Activated T-helper 9 cell treated with anti-CD3 and anti-CD28 coated beads, Interleukin-2, amount 50 U/mL, for 16 hours (primary cell): Measurements from ENCODE around the gene OR6V1.
"Not testable (repeated sequence)": the region's sequence is repeated elsewhere in the genome, so short reads cannot be mapped to it uniquely, and the experiment has no call there.

Source experiments
- DNase-seq: peaks from one replicate; pipeline ENCODE4 v3.0.0-alpha.2; 2020; ENCODE audit warnings: low read depth

Gene OR6V1

DNA sequence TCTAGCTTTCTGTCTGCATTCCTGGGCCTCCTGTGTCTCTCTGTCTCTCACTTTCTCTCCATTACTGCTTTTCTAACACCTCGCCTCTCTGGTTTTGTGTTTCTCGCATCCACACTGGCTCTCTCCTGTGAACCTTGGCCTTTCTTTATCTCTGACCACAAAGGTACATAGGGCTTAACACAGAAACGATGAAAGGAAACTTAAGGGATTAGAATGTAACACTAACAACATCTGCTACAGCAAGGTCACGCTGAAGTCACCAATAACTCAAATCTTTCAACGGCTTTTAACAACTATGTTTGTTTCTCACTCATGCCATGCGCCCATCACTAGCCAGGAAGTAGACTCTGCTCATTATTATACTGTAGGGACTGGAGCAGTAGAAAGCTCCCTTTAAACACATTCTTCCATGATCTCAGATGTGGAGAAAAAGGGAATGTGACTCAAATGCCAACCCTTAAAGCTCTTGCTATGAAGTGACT is 9.3 kb upstream of the OR6V1 start:
- no peak for DNase-seq

DNA sequence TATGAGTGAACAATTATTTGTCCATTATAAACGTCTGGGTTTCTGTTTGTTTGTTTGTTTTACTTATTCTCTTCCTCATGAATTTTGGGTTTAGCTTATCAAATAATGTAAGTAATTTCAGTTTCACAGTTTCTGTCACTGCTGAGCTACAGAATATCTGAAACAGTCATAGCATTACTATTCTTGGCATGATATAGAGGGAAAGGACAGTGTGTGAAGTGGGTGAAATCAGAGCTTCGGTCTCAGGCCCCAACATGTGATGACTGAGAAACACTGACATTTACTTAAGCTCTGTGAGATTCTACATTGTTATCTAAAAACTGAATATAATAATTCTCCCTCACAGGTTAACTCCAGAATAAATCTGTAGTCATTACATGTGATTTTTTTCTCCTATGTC is 8.8 kb upstream of the OR6V1 start:
- no peak for DNase-seq

DNA sequence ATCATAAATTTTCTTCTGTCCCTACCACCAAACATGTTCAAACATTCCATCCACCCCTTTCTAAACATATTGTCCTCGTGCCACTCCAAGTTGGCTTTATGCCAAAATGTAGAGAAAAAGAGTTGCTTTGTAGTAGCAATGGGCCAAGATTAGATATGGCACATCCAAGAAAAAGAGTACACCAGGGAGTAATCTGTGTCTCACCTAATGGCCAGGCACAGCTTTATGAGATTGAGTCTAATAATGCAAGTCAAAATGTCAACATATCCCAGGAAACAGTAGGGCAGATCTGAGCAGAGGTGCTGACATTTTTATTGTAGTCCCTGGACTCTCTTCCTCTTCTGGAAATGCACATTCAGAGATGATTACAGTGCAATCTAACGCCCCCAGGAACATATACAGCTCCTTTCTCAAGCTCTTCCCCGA is 5.7 kb upstream of the OR6V1 start:
- DNase-seq, result no peak

GRCh38 chr7:143047326-143047725 is 4.8 kb upstream of the OR6V1 start:
- DNase-seq, result no peak

- DNase-seq, result no peak
Measured at GRCh38 chr7:143048827-143049226, 3.3 kb upstream of the OR6V1 start.

DNA sequence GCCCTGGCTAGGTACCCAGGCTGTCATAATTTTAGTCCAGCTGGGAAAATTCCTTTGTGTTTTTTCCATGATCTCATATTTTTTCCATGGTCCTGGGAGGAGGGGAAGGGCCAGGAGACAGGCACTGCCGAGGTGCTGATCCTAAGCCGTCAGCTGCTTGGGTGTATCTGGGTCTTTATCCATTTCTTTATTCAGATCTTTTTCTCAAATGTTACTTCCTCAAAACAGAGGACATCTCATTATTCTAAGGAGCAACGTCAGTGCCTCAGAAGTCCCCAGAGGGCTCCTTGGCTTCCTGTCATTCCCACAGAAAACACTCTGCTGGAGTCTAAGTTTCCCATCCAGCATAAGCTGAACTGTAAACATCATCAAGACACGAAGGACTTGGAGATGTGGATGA is 2.8 kb upstream of the OR6V1 start:
- no peak for DNase-seq

- DNase-seq, result no peak
Measured at GRCh38 chr7:143050931-143051330, 1.2 kb upstream of the OR6V1 start.

DNA sequence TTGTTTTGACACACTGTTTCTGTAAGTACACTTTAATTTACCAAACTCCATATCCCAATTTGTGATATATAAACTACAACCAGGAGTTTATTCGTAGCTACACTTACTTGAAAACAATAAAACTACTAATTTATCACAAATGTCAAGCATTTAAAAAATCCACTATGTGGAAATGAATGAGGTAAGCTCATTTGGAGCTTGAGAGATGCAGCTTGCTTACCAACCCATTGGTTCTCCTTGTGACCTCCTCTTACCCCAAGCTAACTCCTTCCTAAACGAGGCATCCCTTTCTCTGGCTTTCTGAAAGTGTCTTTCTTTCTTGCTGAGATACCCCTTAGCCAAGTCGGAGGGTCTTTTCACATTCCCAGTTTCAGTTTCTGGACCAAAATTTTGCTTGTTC is 2.5 kb downstream of the OR6V1 start:
- DNase-seq, result no peak

- DNase-seq, result no peak
Measured at GRCh38 chr7:143055754-143056153, 3.6 kb downstream of the OR6V1 start.

DNA sequence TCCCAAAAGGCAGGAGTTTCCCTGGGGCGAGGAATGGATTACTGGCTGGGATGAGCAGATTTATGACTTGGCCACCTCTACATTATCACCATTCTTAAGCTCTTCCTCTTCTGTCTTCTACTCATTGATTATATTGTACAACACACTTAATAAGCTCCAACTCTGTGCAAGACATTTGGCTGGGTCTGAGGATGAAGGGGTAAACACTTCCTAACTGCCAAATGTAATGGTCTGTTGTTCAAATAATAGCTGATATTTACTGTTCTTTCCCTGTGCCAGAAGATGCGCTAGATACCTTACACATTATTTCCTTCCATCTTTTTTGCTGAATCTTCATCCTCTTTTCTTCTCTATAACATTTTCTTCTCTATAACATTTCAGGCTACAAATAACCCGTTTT is 11.6 kb downstream of the OR6V1 start:
- no peak for DNase-seq

GRCh38 chr7:143068446-143068845 is 16.3 kb downstream of the OR6V1 start:
- no peak for DNase-seq

- DNase-seq, result no peak
Measured at GRCh38 chr7:143069912-143070500, 17.9 kb downstream of the OR6V1 start.

GRCh38 chr7:143073556-143073955 is 21.4 kb downstream of the OR6V1 start:
- DNase-seq, result no peak

GRCh38 chr7:143074141-143074540 is 22.0 kb downstream of the OR6V1 start:
- no peak for DNase-seq

- no peak for DNase-seq
Measured at GRCh38 chr7:143085109-143085508, 33.0 kb downstream of the OR6V1 start.

DNA sequence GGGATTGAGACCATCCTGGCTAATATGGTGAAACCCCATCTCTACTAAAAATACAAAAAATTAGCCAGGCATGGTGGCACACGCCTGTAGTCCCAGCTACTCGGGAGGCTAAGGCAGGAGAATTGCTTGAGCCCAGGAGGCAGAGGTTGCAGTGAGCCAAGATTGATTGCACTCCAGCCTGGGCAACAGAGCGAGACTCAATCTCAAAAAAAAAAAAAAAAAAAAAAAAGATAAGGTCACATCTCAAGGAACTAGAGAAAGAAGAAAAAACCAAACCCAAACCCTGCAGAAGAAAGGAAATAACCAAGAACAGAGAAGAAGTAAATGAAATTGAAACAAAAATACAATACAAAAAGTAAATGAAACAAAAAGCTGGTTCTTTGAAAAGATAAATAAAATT is 33.5 kb downstream of the OR6V1 start:
- not testable (repeated sequence) for DNase-seq

GRCh38 chr7:143088549-143089231 is 36.5 kb downstream of the OR6V1 start:
- not testable (repeated sequence) for DNase-seq

- DNase-seq, result no peak
Measured at GRCh38 chr7:143096146-143096545, 44.0 kb downstream of the OR6V1 start.

GRCh38 chr7:143099579-143099978 is 47.4 kb downstream of the OR6V1 start:
- DNase-seq, result not testable (repeated sequence)
